GM20000 (cell line): ENCODE measurements around the gene COMT.

Experiments
- DNase-seq: peaks from one replicate; pipeline ENCODE4 v3.0.0; 2012; ENCODE audit warnings: low spot score
- TF ChIP-seq, protein P1 (sequence below): IDR thresholded peaks from 2 replicates; pipeline ENCODE4 v1.5.1; 2012; ENCODE audit warnings: mild to moderate bottlenecking, control low read depth; ENCODE audit errors: extremely low read depth, missing control alignments

The COMT gene

DNA sequence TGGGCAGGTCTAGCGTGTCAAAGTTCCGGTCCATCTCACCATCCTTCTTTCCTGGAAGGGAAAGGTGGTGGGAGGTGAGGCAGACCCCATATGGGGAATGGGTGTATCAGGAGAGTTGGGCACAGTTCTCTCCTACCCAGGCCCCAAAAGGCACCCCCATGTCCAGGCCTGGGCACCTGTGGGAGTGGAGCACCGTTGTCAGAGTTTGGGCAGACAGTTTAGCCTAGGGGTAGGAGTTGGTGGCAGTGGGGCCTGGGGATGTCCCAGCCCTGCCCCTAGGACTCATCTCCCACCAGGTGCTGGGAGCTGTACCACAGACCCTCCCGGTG, 34.1 kb downstream of the COMT start:
- DNase-seq = no peak

DNA sequence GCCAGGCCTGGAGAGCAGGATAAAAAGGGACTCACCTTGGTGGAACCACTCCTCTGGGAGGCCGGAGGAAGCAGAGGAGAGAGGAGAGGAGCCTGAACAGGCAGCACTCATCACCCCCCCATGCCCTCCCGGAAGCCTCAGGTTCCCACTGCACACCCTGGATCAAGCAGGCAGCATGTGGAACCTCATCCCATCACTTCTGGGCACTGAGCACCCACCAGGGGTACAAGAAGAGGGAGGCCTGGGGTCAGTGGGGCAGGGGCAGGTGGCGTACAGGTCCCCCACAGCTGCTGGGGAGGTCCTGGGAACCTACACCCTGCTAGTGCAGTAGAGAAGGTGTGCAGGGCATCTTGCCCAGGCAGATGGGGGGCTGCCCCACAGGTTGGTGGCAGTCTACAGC, 35.1 kb downstream of the COMT start:
- TF ChIP-seq, protein P1, sequence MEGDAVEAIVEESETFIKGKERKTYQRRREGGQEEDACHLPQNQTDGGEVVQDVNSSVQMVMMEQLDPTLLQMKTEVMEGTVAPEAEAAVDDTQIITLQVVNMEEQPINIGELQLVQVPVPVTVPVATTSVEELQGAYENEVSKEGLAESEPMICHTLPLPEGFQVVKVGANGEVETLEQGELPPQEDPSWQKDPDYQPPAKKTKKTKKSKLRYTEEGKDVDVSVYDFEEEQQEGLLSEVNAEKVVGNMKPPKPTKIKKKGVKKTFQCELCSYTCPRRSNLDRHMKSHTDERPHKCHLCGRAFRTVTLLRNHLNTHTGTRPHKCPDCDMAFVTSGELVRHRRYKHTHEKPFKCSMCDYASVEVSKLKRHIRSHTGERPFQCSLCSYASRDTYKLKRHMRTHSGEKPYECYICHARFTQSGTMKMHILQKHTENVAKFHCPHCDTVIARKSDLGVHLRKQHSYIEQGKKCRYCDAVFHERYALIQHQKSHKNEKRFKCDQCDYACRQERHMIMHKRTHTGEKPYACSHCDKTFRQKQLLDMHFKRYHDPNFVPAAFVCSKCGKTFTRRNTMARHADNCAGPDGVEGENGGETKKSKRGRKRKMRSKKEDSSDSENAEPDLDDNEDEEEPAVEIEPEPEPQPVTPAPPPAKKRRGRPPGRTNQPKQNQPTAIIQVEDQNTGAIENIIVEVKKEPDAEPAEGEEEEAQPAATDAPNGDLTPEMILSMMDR = no peak
- DNase-seq = no peak

More for the DNA sequence above, 34.1 kb downstream of the COMT start:
- TF ChIP-seq, protein P1 = no peak

DNA sequence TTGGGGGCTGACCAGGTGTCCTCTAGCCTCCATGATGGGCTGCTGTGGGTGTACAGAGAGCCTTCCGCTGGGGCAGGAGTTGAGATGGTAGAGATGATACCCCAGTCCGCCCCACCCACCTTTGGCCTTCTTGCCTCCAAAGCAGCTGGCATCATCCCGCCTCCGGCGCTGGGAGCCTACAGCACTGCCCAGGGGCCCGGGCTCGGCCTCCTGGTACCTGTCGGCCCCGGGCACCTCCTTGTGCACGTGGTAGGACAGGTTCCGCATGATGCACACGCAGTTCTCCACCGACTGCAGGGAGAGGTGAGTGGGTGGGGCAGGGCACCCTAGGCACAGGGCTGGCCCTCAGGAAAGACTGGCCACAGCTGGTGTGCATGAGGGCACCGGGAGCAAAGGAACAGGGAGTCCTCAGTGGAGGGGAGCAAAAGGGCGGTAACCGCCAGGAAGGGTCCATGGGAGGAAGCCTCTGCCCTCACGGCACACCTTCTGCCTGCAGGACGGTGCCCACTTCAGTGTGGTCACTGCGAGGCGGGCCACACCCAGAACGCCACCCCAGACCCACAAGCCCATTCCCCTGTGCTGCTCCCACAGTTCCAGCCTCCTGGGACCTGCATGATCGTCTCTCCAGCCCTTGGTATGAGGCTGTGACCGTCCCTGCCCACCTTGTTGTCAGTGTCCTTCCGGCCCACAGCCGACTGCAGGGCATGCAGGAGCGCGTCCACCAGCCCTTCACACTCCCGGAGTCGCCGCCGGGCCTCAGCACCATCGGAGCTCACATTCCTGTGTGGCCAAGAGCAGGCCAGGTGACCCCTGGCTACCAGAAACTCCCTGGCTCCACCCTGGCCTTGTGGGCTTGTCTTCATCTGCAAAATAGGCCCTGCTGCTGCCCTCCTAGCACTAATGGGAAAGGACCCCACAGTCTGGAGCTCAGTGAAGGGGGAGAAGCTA, 36.0 kb downstream of the COMT start:
- TF ChIP-seq, protein P1 = no peak
- no peak for DNase-seq

DNA sequence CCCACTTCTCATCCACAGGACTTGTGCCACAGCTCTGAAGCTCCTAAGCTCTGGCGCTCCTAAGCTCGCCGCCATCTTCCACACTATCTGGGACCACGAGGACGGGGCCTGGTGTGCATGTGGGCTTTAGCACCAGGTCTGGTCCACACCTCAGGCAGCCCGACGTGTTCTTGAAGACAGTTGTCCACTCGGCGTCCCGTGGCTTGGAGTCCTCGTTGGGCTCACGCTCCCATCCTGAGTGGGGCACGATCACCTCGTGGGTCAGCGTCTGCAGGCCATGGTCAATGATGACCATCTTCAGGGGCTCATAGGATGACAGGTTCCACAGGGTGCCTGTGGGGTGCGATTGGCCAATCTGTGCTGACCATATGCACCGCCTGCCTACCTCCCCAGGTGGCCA, 37.2 kb downstream of the COMT start:
- TF ChIP-seq, protein P1 = no peak
- DNase-seq = no peak

DNA sequence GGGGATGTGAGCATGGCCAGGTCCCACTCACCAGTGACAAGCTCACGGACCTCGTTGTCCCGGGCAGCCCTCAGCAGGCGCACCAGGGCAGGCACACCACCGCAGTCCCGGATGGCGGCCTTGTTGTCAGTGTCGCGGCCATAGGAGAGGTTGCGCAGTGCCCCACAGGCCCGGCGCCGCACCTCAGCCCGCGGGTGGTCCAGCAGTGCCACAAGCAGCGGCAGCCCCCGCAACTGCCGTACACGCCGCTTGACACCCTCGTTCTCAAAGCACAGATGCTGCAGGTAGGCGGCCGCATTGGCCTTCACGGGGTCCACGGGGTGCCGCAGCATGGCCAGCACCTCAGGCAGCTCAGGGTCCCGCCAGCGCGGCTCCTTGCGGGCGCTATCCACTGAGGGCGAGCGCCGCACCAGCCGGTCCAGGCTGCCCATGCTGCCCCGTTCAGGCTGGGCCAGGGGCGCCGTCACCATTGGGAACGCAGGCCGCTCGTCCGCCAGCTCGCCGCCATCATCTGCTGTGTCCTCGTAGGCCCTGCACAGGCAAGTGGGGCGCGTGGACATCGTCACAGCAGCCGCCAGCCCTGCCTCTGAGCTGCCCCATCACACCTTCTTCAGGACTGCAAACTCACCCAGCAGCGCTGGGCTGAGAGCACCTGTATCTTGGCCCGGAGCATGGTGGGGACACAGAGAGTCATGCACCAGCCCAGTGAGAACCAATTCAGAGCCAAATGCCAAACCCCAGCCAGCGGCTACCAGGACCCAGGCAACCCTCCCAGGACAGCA, 38.3 kb downstream of the COMT start:
- TF ChIP-seq, protein P1 = no peak
- no peak for DNase-seq

DNA sequence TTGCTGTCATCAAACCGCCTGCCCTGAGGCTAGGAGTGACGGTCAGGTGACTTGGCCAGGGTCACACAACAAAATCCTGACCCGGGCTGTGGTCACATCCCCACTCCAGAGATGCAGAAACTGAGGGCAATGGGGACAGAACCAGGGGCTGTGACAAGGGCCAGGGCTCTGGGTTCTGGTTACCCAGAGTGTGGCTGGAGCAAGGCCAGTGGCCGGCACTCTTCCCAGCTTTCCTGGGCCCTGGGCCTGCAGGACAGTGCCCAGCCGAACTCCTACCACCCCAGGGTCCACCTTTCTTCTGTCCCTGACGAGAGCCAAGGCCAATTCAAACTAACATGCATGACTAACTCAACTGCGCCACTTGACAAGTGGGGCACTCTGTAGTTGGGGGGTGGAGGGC, 39.2 kb downstream of the COMT start:
- TF ChIP-seq, protein P1 = no peak
- no peak for DNase-seq
